GM23248 (cell line): ENCODE results near the gene FXYD6. TPM values are rescaled to one million over a fixed set of nuclear protein-coding genes. Genes with fewer than 3 reads are reported as not detected.

Source experiments
- DNase-seq: peaks from one replicate; pipeline ENCODE4 v3.0.0-alpha.2; 2015
- H2AFZ ChIP-seq: fragments of 200-600 bp; sonication (generic); 2 replicates; pipeline ENCODE4 v1.6.1; 2016; ENCODE audit warnings: antibody characterized with exemption
- H3F3A ChIP-seq: fragments of 200-600 bp; sonication (generic); 2 replicates; pipeline ENCODE4 v1.6.1; 2016; ENCODE audit warnings: mild to moderate bottlenecking, antibody characterized with exemption, mixed run types; ENCODE audit not compliant: insufficient read depth
- H3K27ac ChIP-seq: fragments of 200-600 bp; sonication (generic); 2 replicates; pipeline ENCODE4 v1.5.1; 2016; ENCODE audit warnings: mild to moderate bottlenecking
- H3K27me3 ChIP-seq: fragments of 200-600 bp; sonication (generic); replicated peaks from 2 replicates; pipeline ENCODE4 v1.6.1; 2016; ENCODE audit warnings: mild to moderate bottlenecking; ENCODE audit not compliant: insufficient read depth
- H3K36me3 ChIP-seq: fragments of 200-600 bp; sonication (generic); 2 replicates; pipeline ENCODE4 v1.6.1; 2016; ENCODE audit warnings: low read depth, mild to moderate bottlenecking
- H3K4me1 ChIP-seq: fragments of 200-600 bp; sonication (generic); 2 replicates; pipeline ENCODE4 v1.6.1; 2016; ENCODE audit warnings: mild to moderate bottlenecking; ENCODE audit not compliant: insufficient read depth
- H3K4me2 ChIP-seq: fragments of 200-600 bp; sonication (generic); one replicate; pipeline ENCODE4 v1.6.1; 2016; ENCODE audit warnings: mild to moderate bottlenecking; ENCODE audit not compliant: unreplicated experiment
- H3K4me3 ChIP-seq: fragments of 200-600 bp; sonication (generic); 2 replicates; pipeline ENCODE4 v1.5.1; 2016; ENCODE audit warnings: mild to moderate bottlenecking
- H3K79me2 ChIP-seq: fragments of 200-600 bp; sonication (generic); 2 replicates; pipeline ENCODE4 v1.6.1; 2016; ENCODE audit warnings: mild to moderate bottlenecking; ENCODE audit not compliant: insufficient read depth
- H3K9ac ChIP-seq: fragments of 200-600 bp; sonication (generic); 2 replicates; pipeline ENCODE4 v1.6.1; 2016; ENCODE audit warnings: mild to moderate bottlenecking
- H3K9me2 ChIP-seq: fragments of 200-600 bp; sonication (generic); 2 replicates; pipeline ENCODE4 v1.6.1; 2016; ENCODE audit warnings: mixed run types, mild to moderate bottlenecking, moderate library complexity; ENCODE audit not compliant: insufficient read depth
- H3K9me3 ChIP-seq: fragments of 200-600 bp; sonication (generic); one replicate; pipeline ENCODE4 v1.6.1; 2017; ENCODE audit warnings: low read depth
- H4K20me1 ChIP-seq: fragments of 200-600 bp; sonication (generic); 2 replicates; pipeline ENCODE4 v1.6.0; 2016; ENCODE audit not compliant: insufficient read depth
- EZH2 ChIP-seq: fragments of 200-600 bp; sonication (generic); IDR thresholded peaks from 2 replicates; pipeline ENCODE4 v1.6.1; 2018; ENCODE audit warnings: antibody characterized with exemption, mild to moderate bottlenecking; ENCODE audit not compliant: insufficient read depth, poor library complexity, severe bottlenecking
- EZH2phosphoT487 ChIP-seq: fragments of 200-600 bp; sonication (generic); IDR thresholded peaks from 2 replicates; pipeline ENCODE4 v1.6.1; 2018; ENCODE audit warnings: antibody characterized with exemption, moderate library complexity, mild to moderate bottlenecking, low read depth; ENCODE audit not compliant: insufficient read depth
- WGBS, 2 experiments: methylation state at CpG; one replicate each; pipeline ENCODE4 v1.1.6; 2015 to 2017; ENCODE audit warnings: low lambda C conversion rate in 2 of 2, low coverage in 1 of 2; ENCODE audit errors: missing lambda C conversion rate in 2 of 2; 5-methylcytosine and 5-hydroxymethylcytosine counted together
- in situ Hi-C: fragments of 300-500 bp; cut with MboI; formaldehyde crosslinking; loops from 2 replicates; pipeline ENCODE4 v1.15.0; 2020
- polyA plus RNA-seq: library from polyadenylated mRNA; unstranded; fragments of >200 nt; fragmentation: Nextera tagmentation; extraction: Ambion mirVana; gene quantifications from 2 replicates; pipeline ENCODE4 v1.2.1, GENCODE V29; 2016
- total RNA-seq: library from RNA; depleted of rRNA; stranded (reverse); fragments of >200 nt; shearing (Covaris generic); gene quantifications from 2 replicates; pipeline ENCODE4 v1.2.3, GENCODE V29; 2014

The FXYD6 gene
- total and polyA plus RNA-seq, 2 experiments from 2014 or later: not detected

DNA sequence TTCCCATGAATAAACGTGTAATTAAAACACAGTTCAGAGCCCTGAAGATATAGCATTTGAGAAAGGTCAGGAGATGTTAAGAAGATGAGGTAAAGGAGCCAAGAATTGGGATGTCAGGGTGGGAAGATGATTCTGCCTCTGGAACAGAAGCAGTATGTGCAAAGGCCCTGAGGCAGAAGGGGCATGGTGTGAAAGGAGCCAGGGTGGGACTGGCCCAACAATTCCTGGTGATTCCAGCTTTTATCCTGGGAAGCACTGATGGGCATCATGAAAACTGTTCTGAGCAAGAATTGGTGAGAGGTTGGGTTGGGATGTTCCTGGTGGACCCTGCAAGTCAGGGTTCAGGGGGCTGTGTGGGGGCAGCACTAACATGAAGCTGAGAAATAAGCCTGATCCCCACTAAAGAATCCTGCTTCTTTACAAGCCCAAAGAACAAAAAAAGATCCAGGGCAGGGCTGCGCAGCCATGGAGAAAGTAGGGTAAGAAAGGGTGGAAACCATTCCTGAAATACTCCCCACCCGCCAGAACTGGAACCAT lies 2.5 kb upstream of the FXYD6 start:
- Histone ChIP-seq H2AFZ (no peak overlapping the region), H3K36me3 (no peaks in the 10 kb centered on the region), H3K9me3 (no peaks in the 10 kb centered on the region), H3K79me2 (no peaks in the 10 kb centered on the region), H3F3A (no peaks in the 10 kb centered on the region), H3K27ac (no peak overlapping the region), H3K4me2 (no peak overlapping the region), H3K9ac (no peak overlapping the region), H3K4me3 (no peak overlapping the region), H4K20me1 (no peaks in the 10 kb centered on the region), H3K27me3 (peaks cover 62% of the 10 kb centered on the region), H3K9me2 (no peaks in the 10 kb centered on the region), H3K4me1 (no peaks in the 10 kb centered on the region)
- no peak for TF ChIP-seq EZH2
- no peak for TF ChIP-seq EZH2phosphoT487
- WGBS, 2 experiments: 34 to 41% methylated on average over 3 of the region's 3 CpGs
- DNase-seq: no peak
- in situ Hi-C loops: no loop called here

DNA sequence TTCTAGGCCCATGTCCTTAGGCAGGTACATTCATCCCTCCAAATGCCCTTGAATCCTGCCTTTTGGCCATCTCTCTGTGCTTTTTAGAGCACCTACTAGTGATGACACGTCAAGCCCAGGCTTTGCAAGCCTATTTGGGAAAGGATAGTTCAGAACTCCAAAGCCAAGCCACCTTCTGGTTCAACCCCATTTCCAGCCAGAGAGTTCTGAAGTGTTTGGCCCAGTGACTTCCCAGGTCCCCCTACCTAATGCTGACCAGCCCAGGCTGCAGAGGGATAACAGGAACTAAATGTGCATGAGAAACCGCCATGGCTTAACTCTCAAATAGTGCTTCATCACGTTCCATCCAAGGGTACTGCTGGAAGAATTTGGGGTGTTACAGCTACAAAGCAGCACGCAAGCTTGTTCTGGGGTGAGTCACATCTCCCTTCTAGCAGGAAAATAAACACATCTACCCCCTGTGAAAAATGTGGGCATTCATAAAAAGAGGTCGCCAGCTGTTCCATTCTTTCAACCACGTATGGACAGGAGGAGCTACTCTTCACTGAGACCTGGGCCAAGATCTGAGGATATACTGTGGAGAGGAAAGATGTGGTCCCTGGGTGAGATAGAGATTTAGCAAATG lies 2.0 kb upstream of the FXYD6 start:
- Histone ChIP-seq H3K27ac (no peak overlapping the region), H3K36me3 (no peaks in the 10 kb centered on the region), H3K79me2 (no peaks in the 10 kb centered on the region), H3K4me3 (no peak overlapping the region), H3K9me2 (no peaks in the 10 kb centered on the region), H3K4me1 (no peaks in the 10 kb centered on the region), H3F3A (no peaks in the 10 kb centered on the region), H4K20me1 (no peaks in the 10 kb centered on the region), H3K27me3 (peaks cover 63% of the 10 kb centered on the region), H3K4me2 (no peak overlapping the region), H2AFZ (no peak overlapping the region), H3K9me3 (no peaks in the 10 kb centered on the region), H3K9ac (no peak overlapping the region)
- no peak for DNase-seq
- no peak for TF ChIP-seq EZH2
- 67 to 73% methylated on average over 6 of the region's 6 CpGs for WGBS, 2 experiments
- in situ Hi-C loops: no loop called here

DNA sequence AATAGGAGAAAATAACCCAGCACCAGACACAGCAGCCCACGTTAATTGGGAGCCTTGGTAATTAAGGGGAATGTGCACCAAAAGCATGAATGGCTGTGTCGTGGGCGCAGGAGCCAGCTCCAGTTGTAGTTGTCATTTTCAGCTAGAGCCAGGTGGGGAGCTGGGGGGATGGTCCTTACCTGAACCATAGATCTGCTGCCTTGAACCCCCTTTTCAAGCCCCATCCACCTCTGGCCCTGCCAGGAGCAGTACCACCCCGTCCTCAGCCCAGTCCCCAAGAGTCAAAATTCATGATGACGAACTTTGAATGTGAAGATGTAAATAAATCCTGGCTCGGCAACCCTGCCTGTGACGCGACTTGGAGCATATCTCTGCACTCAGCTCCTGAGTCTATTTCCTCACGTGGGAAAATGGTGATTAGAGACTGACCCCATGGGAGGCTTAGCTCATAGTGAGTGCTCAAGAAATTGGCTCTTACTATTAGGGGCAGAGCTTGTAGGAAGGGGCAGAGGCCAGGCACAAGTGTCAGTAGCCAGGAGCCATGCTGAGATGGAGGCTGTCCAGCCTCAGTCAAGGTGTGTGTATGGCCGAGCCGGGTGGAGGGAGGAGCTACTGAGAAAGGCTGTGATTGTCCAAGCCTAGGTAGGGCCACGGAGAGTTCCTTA lies 794 bp upstream of the FXYD6 start:
- Histone ChIP-seq H3K4me3 (no peak overlapping the region), H3K4me1 (no peaks in the 10 kb centered on the region), H3K27ac (no peak overlapping the region), H2AFZ (no peak overlapping the region), H3K9me3 (no peaks in the 10 kb centered on the region), H4K20me1 (no peaks in the 10 kb centered on the region), H3K79me2 (no peaks in the 10 kb centered on the region), H3K9me2 (no peaks in the 10 kb centered on the region), H3K27me3 (peaks cover 61% of the 10 kb centered on the region), H3K4me2 (no peak overlapping the region), H3F3A (no peaks in the 10 kb centered on the region), H3K9ac (no peak overlapping the region), H3K36me3 (no peaks in the 10 kb centered on the region)
- TF ChIP-seq EZH2phosphoT487 (no peak), EZH2 (no peak)
- 29 to 30% methylated on average over 12 of the region's 12 CpGs for WGBS, 2 experiments
- in situ Hi-C loops: no loop called here
- DNase-seq: no peak

DNA sequence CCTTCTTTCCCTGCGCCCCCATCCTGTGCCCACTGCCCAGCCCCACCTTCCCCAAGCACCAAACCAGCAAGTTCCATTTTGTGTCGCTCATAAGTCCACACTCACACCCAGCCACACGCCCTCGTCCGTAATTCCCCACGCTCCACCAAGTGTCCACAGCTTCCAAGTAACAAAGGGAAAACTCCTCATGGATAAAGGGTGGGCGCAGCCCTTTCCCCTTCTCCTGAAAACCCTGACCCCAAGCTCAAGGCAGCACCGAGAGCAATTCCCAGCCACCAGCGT lies 458 bp downstream of the FXYD6 start:
- H3K4me2 ChIP-seq: no peak overlapping the region
- no peaks in the 10 kb centered on the region for H3K9me3 ChIP-seq
- H3K9ac ChIP-seq: no peak overlapping the region
- H3K27ac ChIP-seq: no peak overlapping the region
- no peaks in the 10 kb centered on the region for H3K4me1 ChIP-seq
- no peaks in the 10 kb centered on the region for H3F3A ChIP-seq
- TF ChIP-seq EZH2phosphoT487 (no peak), EZH2 (no peak)
- in situ Hi-C loops: no loop called here
- 1% methylated on average over 9 of the region's 9 CpGs for WGBS, 2 experiments
- H2AFZ ChIP-seq: no peak overlapping the region
- no peaks in the 10 kb centered on the region for H3K9me2 ChIP-seq
- H3K27me3 ChIP-seq: peaks cover 62% of the 10 kb centered on the region
- no peaks in the 10 kb centered on the region for H4K20me1 ChIP-seq
- no peaks in the 10 kb centered on the region for H3K79me2 ChIP-seq
- DNase-seq: no peak
- no peak overlapping the region for H3K4me3 ChIP-seq
- no peaks in the 10 kb centered on the region for H3K36me3 ChIP-seq
